TTC549 (cell line): ENCODE results near the gene ARHGEF3.

Experiments
- FAIRE-seq: peaks from 2 replicates; lab custom pipeline; 2012; peaks lifted over from hg19 to GRCh38; lab: Jason Lieb, UNC

ARHGEF3 gene

DNA sequence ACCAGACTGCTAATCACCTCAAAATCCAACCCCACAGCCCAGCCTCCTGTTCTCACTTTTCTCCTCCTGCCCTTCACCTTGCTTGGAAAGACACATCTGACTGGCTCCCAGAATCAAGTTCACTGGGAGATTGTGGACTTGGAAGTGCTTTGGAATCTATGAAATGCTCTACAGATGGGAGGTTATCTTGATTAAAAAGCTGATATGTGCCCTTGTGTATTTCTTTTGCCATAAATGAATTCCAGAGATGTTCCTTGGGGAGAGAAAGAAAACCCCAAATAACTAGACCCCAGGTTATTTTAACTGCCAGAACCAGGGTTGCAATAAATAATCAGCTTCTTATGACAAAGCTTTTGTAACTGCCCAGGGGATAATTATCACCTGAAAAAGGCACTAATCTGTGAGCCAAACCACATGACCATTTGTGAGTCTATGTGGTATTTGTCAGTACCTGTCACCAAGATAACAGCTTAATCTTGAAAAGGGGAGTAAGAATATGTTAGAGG lies 21.7 kb upstream of the ARHGEF3 start:
- no peak for FAIRE-seq

DNA sequence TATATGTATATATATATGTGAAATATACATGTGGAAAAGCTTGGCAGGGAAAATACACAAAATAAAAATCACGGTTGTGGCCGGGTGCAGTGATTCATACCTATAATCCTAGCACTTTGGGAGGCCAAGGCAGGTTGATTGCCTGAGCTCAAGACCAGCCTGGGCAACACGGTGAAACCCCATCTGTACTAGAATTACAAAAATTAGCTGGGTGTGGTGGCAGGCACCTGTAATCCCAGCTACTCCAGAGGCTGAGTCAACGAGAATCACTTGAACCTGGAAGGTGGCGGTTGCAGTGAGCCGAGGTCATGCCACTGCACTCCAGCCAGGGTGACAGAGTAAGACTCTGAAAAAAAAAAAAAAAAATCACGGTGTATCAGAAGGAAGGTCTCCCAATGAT lies 20.8 kb upstream of the ARHGEF3 start:
- no peak for FAIRE-seq

DNA sequence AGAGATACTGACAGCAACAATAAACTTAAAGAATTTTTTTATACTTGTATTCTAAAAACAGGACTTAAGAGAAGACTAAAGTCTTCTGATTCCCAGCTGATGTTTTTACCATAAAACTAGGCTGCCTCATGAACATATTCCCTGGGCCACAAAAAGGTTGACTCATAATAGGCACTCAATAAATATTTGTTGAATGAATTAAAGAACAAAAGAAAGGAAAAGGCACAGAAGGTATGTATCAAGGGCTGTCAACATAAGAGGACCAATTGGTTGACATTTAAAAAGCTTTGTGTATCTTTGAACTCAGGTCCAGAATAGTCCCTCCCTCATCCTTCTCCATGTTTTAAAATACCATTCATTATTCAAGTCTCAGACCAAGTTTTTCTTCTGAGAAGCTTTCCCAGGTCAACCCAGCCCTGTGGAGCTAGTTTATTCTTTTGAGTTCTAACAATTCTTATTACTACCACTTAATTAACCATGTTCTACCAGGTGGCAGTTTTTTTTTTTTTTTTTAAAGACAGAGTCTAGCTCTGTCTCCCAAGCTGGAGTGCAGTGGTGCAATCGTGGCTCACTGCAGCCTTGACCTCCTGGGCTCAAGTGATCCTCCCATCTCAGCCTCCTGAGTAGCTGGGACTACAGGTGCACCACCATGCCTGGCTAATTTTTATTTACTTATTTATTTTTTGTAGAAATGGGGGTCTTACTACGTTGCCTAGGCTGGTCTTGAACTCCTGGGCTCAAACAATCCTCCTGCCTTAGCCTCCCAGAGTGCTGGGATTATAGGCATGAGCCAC lies 17.5 kb upstream of the ARHGEF3 start:
- no peak for FAIRE-seq

DNA sequence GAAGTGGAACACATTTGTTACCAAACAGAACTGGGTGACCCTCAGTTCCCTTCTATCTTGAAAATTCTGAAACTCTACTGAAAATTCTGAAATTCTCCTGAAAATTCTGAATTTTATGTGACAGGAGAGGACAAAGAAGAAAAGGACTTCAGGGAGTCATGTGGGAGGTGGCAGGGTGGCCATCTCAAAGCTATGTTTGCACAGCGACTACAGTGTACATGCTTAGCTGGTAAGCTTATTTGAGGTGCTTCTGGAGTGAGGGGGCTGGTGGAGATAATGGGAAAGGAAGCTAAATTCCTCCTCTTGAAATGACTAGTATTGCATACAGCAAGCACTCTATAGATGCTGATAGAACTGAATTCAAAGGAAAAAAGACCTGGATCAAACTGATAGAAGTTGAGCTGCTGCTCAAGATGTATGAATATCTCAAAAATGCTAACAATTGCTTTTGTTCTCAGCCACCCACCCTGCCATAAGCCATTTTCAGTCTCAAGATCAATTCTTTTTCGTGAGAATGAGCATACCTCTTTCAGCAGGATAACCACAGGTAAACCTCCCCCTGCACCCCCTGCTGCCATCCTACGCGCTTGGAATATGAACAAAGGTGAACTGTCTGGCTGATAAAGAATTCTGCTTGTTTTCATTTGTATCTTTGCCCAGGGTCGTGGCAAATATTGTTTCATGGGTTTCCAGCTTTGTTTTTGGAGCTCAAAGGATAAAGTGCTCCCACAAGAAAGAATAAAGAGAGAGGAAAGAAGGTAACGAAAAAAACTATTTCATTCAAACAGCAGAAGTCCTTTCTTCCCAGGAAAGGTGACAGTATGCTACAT lies 16.6 kb upstream of the ARHGEF3 start:
- FAIRE-seq = no peak

DNA sequence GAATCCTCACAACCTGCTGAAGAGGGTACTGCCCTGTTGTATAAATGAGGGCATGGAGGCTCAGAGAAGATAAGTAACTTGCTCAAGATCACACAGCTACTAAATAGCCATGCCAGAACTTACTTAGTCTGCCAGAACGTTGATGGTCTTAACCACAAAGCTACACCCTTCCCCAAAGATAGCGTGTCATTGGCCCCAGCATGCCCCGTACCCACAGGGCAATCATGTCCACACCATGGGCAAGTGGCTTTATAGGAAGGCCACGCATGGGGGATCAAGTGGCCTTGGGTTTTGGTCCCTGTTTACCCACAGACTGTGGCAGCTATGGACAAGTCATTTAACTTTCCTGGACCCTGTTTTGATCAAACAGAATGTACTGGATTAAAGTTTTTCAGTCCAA lies 15.9 kb upstream of the ARHGEF3 start:
- no peak for FAIRE-seq

DNA sequence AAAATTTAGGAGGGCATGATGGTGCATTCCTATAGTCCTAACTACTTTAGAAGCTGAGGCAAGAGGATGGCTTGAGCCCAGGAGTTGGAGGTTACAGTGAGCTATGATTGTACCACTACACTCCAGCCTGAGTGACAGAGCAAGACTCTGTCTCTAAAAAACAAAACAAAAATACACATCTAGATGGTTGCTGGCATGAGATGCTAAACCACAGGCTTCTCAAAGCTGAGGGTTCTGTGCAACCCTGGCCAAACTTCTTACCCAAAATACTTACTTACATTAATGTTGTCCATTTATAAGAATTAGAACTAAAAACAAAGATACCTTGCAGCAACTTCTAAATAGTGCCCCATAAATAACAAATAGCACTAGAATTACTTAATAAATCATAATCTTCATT lies 14.3 kb upstream of the ARHGEF3 start:
- no peak for FAIRE-seq

DNA sequence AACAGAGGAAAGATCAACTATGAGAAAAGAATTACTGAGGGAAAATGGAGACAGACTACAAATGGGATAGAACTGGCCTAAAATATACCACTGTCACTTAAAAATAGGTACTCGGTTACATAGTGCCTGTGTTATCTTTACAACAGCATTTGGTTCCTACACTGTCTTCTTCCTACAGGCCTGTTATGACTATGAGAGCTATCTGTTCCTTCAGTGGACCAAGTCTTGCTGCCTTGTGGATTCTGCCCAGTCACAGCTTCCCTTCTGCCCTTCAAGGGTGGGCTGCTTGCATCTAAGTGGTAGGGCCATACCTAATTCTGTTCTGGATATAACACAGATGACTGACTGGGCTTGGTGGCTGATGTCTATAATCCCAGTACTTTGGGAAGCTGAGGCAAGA lies 13.8 kb upstream of the ARHGEF3 start:
- no peak for FAIRE-seq

DNA sequence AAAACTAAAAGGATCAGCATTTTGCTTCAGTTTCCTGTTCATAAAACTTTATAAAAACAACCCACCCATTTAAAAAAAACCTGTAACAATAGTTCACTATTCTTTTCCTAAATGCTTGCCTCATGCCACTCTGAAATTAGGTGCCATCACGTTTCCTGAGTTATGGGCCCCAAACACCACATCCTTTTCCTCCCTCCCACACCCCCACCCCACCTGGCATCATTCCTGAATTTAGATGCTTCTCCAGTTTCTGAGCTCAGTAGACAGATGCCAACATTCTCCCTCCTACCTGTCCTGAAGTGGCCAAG lies 11.9 kb upstream of the ARHGEF3 start:
- FAIRE-seq = no peak

DNA sequence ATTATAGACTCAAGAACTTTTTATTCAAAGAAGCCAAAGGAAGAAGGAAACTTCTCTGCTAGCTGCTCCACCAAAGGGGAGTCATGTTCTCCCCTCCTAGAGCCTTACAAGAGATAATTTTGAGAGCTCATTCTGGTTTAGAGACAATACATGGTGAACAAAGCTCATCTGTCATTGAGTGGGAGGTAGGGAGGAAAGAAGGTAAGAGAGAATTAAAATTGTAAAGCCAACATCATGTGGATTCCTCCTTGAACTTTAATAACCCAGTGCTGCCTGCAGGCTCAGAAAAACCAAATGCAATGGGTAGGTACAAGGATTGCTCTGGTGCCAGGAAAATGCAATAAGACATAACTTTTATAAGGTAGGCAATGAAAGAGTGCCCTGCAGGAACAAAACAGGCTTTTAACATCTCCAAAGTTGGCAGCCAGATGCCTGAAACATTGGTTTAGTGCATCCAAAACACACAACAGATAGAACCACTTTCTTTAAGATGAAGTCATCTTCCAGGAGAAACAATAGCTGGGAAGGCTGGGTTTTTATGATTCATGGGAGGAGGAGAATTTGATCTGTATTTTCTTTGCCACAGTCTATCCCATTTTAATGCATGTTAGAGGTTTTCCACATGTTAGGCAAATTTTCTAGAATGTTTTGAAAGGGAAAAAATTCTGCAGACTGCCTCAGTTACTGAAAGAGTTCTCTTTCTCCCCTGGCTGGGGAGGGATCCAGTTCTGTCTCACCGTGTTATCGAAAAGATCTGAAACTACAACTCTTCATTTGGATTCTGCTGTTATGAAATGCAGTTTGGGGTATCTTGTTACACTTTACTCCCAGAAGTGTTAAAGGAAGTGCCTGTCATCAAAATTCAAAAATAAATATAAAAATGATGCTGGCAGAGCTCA lies 11.3 kb upstream of the ARHGEF3 start:
- FAIRE-seq = no peak

DNA sequence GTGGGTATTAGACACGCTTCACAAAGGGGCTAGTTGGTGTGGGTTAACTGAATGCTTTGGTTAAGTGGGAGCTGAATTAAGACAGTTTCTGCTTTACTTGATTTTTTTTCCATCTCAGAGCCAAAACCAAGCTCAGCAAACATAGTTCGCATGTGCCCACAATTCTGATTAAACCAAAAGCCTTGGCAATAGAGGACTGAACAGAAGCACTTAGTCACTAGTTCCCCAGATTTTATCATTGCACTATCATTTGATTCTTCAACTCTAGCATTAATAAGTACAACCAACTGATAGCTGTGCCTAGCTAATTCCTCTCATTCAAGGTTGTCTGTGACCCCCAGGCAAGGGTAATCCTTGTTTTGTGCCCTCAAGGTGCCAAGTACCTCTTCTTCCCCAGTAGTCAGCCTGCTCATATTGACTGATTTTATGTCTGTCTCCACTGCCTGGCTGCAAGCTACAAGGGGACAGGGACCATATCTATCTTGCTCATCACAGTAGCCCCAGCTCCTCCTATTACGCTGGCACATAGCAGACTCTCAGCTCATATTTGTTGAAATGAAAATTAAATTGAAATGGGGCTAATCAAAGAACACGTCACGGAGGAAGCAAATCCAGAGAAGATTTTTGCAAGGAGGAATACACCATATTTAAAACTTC lies 9.9 kb upstream of the ARHGEF3 start:
- no peak for FAIRE-seq

DNA sequence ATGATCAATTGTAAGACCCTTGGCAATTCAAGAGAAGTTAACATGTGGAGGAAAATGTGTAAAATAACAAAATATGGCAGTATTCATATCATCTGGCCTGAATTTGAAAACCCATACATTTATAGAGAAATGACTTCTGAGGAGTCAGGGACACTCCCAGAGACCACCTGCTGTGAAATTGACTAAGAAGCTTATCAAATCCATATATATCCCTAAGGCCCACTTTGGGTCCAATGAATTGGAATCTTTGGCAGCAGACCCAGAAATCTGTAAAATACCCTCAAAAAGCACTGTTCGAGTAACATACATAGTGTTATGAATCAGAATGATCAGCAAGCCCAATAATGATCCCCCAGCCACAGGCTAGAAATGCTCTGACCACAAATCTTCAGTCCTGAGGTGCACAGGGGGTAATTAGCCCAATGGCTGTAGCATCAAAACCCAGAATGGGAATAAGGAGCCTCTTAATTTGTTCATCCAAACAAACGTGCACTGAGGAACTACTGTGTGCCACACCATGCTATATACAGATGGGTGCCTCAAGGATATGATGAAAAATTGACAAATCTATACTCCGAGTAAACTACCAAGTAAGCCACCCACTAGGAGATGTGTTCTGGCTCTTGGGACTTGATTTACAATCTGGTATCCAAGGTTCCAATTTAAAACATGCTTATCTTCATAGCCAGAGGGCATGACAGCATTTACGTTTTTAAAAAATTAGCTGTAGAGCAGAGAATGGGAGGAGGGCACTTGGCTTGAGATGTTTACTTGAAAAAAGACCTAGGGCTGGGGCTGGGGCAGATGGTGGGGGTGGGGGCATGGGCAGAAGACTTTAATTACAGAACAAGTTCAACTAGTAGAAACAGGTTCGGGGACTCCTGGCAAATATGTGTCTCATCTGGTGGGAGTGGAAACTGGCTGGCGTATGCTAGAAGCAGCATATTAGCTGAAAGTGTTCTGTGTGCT lies 9.1 kb upstream of the ARHGEF3 start:
- no peak for FAIRE-seq

DNA sequence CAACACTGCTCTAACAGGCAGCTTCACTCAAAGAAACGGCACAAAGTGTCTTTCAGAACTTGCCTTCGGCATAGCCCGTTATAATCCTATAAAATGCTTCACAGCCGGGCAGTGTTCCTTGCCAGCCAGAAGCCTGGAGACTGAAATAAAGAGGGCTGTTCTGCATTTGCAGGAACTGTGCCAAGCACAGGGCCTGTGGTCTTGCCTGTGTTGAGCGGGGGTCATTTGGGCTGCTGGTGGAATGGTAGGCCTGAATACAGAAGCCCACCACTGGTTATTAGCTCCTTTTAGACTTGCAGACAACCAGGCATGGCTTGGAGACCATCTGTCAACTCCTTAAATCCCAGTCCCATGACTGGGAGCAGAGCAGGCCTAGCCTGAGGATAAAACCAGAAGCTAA lies 4.7 kb upstream of the ARHGEF3 start:
- no peak for FAIRE-seq

DNA sequence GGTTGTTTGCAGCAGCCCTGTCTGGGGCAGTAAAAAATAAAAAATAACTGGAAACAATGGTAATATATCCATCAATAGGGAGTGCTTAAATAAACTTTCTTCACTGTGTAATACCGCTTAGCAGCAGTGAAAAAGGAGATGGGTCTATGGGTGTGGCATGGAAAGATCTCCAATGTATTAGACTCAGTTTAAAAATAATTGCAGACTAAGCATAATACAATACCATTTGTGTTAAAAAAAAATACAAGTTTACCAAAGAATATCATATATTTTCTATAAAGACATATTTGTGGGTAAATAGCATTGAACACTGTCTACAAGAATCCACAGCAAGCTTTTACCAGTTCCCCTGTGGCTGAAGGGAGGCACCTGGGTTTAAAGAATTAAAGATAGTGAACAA lies 1.0 kb upstream of the ARHGEF3 start:
- FAIRE-seq = no peak

DNA sequence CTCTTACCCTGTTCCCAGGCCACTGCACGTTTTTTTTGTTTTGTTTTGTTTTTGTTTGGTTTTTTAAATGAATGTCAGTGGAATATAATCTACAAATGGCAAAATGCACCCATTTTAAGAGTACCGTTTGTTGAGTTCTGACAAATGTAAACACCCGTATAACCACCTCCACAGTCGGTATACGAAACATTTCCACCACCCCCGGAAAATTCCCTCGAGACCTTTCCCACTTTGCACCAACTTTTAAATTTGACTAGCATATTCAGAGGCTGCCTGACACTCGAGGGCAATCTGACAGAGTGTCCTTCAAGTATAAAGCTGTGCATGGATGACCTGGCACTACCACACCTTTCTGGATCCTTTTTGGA lies 613 bp upstream of the ARHGEF3 start:
- FAIRE-seq = no peak

DNA sequence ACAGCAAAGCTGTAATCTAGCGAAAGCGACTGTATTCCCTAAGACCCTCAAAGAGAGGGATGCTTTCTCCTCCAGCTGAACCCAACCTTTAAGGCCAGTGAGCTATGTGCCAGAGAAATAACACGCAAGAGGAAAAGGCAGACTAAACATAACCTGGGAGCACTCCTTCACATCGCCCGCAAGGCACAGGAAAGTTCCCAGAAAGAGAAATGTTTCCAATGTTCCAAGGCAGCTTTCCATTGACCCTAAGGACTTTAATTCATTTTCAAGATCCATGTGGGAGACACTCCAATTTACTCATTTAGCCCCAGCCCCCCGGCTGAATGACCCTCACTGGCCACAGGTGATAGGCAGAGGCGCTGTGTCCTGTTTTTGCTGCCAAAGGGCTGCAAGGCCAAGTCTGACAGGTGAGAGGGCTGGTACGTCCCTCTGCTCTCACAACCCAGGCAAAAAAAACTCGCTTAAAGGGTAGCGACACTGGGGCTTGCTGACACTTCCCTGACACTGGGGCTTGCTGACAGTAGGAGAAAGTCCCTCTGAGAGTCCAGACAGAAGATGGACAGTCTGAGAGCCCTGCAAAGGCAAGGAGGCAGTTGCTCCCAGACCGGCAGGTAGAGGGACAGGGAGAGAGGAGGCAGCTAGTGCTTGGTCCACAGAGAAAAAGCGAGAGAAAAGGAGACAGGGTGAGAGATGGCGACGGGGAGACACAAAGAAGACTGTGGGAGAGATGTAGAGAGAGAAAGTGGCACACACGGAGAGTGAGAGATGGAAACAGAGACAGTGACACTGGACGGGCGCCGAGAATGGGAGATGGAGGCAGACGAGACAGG lies 702 bp downstream of the ARHGEF3 start:
- no peak for FAIRE-seq

DNA sequence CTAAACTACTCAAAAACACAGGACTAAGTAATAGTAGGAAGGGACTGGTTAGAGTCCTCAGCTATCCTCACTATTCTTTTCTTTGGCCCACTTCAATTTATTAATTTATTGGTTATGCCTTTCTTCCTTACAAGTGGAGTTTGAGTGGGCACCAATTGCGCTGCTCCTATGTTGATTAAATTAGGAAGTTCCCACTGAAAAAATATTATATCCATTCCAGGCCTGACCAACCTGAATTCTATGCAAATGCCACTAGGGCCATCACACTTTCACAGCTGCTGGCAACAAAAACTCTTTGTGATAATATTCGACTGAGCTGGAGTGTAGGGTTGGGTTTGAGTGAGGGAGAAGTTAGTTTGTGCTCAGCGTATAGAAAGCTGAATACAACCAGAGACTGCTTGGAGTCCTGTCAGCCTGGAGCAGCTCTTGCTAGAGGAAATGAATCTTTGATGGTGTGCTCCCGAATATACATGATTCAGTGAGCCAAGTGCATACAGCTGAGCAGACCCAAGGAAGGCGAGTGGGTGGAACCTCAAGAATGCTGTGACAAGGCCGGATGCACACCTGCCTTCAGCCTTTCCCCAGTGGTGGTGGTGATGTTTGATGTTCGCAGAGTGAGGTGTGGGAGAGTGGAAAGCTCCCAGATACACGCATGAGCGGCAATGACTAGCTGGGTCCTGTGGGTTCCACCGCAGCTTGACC lies 1.5 kb downstream of the ARHGEF3 start:
- FAIRE-seq = no peak

DNA sequence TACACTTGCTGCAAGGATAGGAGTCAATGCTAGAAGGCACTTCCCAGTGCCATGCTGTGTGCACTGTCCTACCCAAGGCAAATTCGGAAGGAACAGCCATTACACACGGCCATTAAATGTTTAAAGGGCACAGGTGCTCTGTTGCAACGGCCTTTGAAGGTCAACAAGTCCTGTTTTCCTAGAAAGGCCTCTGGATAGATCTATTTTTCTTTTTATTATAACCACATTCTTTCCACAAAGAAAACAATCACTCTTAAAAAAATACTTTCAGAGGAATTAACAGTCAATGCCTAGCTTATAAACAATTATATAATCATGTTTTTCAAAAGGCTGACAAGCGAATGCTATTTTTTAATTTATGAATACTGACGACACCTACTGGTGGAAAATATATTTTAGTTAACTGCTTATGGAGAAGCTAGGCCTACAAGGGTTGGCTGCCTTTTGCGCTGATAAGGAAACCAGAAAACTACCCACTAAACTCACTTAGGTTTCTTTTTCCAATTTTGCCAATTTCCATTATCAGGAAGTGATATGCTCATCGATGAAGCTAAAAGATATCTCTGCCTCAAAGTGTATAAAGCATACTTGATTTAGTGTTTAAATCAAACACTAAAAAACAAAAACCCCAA lies 2.4 kb downstream of the ARHGEF3 start:
- FAIRE-seq = peak; percentile 73

DNA sequence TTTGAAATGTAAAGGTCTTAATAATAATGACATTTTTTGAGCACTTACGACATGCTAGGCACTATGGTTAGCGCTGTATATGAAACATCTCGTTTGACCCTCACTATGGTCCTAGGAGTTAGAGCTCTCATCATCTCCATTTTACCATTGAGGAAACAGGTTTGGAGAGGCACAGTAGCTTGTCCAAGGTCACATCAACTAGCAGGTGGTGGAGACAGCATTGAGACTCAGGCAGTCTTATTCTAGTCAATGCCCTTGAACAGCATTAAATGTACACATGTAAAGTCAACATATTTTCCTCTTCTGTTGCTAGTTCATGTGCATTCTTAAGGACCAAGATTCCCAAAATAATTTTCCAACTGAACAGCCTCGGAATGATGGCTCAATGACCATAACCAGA lies 4.8 kb downstream of the ARHGEF3 start:
- no peak for FAIRE-seq

DNA sequence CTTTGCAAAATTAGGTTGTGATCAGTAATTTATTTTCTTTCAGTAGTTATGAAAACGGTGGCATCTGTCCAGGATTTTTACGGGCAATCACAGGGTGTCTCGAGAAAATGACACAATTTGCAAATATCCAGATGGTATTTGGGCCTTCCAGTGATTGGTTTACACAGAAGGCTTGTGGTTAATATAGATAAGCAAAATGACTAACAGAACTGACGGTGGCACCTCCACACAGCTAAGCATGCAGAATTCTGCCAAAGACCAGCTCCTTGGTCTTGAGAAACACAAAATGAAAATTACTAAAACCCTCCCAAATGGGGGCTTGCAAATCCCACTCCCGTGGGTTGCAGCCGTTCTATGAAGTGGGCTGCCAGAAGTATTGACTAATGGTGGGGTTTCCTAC lies 5.5 kb downstream of the ARHGEF3 start:
- no peak for FAIRE-seq
